ENCODE data around the gene PAIP2.
"Not testable (repeated sequence)": the region's sequence is repeated elsewhere in the genome, so short reads cannot be mapped to it uniquely, and the experiment has no call there.

Gene PAIP2

DNA sequence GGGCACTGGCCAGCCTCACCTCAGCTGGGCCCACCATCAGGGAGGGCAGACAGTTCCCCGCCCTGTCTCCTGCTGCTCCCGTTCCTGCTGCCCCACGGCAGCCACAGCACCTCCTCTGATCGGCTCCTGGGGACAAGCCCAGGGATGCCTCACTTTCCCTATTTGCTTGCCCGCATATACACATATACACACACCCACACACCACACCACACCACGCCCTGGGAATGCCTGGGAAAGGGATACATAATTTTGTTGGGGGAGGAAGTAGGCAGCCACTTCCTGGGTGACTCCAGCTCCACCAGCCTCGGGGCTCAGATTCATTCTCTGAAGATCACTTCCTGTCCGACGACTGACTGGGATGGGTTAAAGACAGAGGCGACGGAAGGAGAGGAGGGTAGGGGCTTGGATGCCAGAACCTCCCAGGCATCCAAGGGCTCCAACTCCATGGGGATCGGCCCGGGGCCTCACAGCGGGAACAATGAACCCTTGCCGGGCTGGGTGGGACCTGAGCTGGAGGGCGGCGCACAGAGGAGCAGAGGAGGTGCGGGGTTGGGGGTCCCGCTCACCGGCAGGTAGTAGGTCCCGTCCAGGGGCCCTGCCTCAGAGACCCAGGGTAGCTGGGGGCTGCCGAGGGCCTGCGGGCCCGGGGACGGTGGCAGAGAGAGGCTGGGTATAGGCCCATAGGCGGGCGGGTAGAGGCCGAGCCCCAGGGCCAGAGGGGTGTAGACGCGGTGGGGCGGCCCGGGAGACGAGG lies 50.1 kb downstream of the PAIP2 start:
- DNase-seq (ENCODE audit: low read depth in 2 of 2) = no peak

DNA sequence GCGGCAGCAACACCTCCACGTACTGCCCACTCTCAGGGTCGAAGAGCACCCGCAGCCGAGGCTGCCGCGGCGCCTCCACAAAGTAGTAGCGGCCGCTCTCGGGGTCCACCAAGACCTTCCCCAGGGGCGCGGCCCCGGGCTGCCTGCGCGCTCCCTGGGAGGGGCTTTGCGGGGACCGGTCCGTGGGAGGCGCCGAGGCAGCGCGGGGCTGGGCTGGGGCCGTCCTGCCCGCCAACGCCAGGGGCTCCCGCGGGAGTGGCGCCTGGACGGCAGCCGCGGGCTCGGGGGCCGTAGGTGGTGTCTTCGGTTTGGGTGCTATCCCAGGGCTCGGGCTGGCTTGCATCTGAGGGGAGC lies 50.6 kb downstream of the PAIP2 start:
- DNase-seq (ENCODE audit: low read depth in 2 of 2) = no peak

DNA sequence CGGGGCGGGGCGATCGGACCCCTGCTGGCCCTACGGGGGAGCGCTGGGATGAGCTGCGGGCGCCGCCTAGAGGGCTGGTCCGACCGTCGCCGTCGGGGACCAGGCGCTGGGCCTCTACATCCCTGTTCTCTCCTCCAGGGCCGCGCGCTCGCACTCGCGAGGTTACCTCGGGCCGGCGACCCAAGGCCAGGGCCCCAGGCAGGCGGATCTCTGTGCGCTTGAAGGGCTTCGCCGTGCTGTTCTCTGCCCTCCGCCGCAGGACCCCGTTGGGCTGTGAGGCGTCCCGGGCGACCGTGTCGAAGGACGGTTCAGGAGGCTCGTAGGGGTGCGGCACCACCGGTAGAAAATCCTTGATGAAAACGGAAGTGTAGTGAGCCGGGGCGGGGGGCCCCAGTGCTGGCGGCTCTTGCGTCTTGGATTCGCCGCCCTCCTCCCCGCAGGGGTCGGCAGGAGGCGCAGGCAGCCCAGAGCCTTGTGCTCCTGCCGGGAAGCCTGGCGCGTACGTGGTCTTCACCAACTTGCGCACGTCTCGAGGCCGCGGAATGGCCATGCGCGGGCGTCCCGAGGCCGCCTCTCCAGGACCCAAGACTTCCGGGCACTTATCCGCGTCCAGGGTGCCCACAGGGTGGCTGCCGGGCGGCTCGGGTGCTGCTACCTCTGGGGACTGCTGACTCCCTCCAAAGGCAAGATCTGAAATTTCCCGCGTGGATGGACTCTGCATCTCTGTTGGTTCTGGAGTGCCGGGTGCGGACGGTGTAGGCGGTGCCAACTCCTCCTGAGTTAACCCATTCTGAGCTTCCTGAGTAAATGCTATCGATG lies 51.2 kb downstream of the PAIP2 start:
- peak; percentile 53 to 81 for DNase-seq (ENCODE audit: low read depth in 2 of 2)

DNA sequence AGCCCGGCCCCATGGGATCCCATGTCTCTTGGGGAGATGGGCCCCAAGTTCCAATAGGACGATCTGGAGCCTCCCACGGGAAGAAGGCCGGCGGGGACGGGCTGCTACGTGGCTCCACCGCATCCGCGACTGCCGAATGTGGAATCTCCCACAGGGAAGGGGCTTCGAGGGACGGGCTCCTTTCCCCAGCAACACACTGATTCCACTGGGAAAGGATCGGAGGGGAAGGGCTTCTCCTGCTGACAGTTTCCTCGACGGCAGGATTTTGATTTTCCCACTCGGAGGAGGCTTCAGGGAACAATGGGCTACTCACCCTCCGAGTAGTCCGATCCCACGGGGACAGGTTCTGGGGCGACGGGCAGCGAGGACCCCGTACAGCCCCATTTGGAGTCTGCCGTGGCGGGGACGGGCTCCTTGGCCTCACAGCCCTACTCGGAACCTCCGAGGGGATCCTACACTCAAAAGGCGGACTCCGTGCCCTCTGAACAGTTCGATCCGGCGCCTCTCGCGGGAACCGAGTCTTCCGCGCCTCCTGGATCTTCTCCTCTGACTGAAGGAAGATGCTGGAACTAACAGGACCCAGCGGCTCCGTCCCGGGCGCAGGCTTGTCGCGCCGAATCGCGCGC lies 52.0 kb downstream of the PAIP2 start:
- DNase-seq (ENCODE audit: low read depth in 2 of 2) = no peak

- no peak for DNase-seq (ENCODE audit: low read depth in 2 of 2)
Measured at GRCh38 chr5:139394123-139394653, 52.5 kb downstream of the PAIP2 start.

DNA sequence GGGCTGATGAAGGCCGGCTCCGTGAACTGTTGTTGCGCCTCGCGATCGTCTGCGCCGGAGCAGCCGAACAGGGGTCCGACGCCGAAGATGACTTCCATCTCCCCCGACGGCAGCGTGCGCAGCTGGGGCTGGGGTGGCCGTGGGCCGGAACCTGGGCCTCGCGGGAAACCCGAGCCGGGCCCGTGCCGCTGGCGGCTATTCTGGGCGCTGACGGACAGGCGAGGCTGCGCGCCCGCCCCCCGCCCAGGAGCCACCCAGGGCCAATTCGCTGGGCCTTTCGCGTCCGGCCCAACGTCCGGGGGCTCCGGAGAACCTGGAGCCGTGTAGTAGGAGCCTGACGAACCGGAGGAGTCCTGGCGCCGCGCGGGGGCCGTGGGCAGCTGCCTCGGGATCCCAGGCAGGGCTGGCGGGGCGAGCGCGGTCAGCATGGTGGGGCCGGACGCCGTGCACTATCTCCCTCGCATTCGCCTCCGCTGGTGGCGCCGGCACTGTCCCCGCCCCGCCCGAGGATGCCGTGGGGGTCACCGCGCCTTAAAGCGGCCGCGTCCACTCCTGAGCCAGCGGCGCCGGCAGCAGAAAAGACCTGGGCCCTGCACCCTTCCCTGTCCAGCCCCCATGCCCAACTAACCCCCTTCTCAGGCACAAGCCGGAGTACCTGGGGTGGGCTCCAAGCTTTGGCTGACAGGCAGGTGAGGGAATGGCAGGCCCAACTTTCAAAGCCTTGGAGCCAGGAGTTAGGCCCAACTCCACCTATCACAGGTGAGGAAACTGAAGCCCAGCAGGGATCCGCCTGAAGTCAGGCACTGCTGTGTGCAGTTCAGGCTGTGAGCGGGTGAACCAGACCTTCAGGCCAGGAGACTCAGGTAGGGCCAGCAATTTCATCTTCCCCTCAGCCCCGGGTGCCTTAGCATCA lies 53.3 kb downstream of the PAIP2 start, which contains the start of gene PROB1:
TSS of gene PROB1 (minus strand) at position 451 of the 913 bp plus-strand sequence. CDS start at position 428, 23 bp downstream.
- no peak for DNase-seq (ENCODE audit: low read depth in 2 of 2)

DNA sequence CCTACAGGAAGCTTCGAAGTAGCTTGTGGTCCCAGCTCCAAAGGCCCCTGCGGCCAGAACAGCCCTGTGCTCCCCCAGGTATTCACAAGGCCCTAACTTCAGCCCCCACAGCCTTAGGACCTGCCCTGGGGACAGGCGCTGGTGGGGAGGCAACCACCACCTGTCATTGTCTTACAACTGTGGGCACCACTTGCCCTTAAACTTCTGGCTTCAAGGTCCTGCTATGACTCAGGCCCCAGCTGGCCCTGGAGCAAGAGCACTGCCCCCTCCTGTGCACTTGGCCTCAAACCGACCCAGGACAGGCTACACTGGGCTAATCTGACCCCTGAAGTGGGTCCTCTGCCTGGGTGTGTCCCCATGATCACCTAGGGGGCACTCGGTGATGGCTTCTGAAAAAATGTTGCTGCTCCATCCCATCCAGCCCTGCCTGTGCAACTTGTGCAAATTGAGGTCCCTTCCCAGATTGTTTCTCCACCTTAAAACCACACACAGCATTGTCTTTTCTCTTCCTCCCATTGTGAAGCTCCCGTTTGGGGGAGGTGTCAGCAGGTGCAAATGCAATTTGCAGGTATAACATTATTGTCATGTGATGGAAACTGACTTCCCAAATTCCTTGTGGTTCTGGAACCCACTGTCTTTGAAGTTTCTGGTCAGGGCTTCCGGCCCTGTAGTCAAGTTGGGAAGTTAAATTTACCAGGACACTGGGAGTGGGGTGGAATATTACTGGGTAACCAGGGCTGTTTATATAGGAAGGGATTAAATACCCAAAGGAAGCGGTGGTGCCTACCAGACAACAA lies 54.4 kb downstream of the PAIP2 start:
- no peak for DNase-seq (ENCODE audit: low read depth in 2 of 2)

GRCh38 chr5:139396691-139397090 lies 55.0 kb downstream of the PAIP2 start:
- no peak for DNase-seq (ENCODE audit: low read depth in 2 of 2)

DNA sequence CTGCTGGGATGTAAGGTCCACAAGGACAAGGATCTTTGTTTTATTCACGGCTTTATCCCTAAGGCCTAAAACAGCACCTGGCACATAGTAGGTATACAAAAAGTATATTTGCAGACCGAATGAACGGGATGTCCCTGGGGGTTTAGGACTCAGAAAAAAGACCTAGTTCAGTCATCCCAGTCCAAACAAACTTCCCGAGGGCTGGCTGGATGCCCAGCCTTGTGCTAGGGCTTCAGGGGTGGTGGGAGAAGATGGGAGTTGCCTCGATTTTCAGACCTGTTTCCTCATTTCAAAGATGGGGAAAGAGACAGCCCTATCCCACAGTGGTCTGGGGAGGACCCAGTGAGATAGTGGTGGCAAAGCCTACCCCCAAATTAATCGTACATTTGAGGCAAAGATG lies 56.3 kb downstream of the PAIP2 start:
- no peak for DNase-seq (ENCODE audit: low read depth in 2 of 2)

DNA sequence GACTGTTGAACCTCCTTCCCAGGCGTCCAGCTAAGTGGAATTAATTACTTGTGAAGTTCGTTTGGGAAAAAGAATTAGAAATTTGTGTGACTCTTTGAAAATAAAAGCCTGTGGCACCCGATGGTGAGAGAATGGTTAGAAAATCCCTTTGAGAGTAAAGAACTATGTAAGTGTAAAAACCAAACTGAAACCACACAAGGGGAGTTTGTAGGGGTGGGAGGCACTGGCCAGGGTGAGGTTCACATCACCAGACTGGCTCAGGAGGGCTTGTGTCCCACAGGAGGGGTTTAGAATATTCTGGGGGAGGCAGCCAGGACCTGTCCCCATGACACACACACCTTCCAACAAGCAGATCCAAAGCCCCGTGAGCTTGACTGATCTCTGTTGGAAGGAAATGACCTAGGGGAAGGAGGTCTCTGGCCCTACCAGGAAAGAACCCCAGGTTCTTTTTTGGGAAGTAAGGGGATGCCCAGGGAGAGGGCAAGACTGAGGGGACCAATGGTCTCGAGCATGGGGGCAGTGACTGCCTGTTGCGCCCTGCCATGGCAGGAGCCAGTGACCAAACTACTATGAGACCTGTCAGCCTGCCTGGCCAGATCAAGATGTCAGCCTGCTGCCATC lies 58.0 kb downstream of the PAIP2 start:
- no peak for DNase-seq (ENCODE audit: low read depth in 2 of 2)

- no peak for DNase-seq (ENCODE audit: low read depth in 2 of 2)
Measured at GRCh38 chr5:139401546-139401945, 59.9 kb downstream of the PAIP2 start.

GRCh38 chr5:139402561-139403158 lies 61.0 kb downstream of the PAIP2 start:
- DNase-seq (ENCODE audit: low read depth in 2 of 2) = no peak

- DNase-seq (ENCODE audit: low read depth in 2 of 2) = no peak
Measured at GRCh38 chr5:139403418-139403786, 61.7 kb downstream of the PAIP2 start.

- peak; percentile 95 to 97 for DNase-seq (ENCODE audit: low read depth in 2 of 2)
Measured at GRCh38 chr5:139403787-139404483, 62.3 kb downstream of the PAIP2 start, which contains the start of gene SPATA24. TSS of gene SPATA24 (minus strand) at chr5:139404089. CDS start at chr5:139404060, 29 bp downstream.

- DNase-seq (ENCODE audit: low read depth in 2 of 2) = no peak
Measured at GRCh38 chr5:139404484-139404840, 62.8 kb downstream of the PAIP2 start.

DNA sequence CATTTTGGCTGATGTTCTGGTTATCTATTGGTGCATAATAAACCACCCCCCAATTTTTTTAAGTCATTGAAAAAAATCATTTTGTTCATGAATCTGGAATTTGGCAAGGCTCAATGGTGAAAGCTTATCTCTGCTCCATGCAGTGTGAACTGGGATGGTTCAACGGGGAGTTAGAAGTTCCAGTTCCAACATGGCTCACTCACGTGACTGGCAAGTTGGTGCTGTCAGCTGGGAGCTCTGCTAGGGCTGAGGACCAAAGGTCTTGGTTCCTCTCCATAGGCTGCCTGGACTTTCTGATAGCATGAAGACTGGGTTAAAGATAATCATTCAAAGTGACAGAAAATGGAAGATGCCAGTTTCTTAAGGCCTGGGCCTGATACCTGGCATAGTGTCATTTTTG lies 65.3 kb downstream of the PAIP2 start:
- no peak for DNase-seq (ENCODE audit: low read depth in 2 of 2)

GRCh38 chr5:139407517-139407916 lies 65.9 kb downstream of the PAIP2 start:
- DNase-seq (ENCODE audit: low read depth in 2 of 2) = no peak

DNA sequence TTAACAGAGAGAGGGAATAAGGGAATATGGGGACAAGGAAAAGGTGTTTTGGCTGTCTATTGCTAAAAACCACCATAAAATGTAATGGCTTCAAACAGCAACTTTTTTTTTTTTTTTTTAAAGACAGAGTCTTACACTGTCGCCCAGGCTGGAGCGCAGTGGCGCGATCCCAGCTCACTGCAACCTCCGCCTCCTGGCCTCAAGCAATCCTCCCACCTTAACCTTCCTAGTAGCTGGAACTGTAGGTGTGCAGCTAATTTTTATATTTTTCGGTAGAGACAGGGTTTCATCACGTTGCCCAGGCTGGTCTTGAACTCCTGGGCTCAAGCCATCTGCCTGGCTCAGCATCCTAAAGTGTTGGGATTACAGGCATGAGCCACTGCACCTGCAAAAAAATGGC lies 66.5 kb downstream of the PAIP2 start:
- no peak for DNase-seq (ENCODE audit: low read depth in 2 of 2)

DNA sequence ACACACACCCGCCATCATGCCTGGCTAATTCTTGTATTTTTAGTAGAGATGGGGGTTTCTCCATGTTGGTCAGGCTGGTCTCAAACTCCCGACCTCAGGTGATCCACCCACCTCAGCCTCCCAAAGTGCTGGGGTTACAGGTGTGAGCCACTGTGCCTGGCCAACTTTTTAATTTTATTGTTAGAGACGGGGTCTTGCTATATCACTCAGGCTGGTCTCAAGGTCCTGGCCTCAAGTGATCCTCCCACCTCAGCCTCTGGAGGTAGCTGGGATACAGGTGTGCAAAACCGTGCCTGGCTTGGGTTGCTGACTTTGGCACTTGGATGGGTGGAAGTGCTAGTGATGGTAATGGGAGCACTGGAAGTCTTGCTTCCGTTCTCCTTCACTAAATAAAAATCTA lies 67.5 kb downstream of the PAIP2 start:
- DNase-seq (ENCODE audit: low read depth in 2 of 2) = not testable (repeated sequence)

All from activated CD4-positive, alpha-beta T cell treated with anti-CD3 and anti-CD28 coated beads for 24 hours (primary cell).